Lower leg skin (tissue), 4 donors: Measurements from ENCODE around the gene SIVA1. TPM values are rescaled to one million over a fixed set of nuclear protein-coding genes. Genes with fewer than 3 reads are reported as not detected.

ENCODE experiments used
- DNase-seq, 2 donors: peaks; one replicate each; pipeline ENCODE4 v3.0.0-alpha.2; 2019; ENCODE audit warnings: low spot score in 2 of 2
- H3K4me3 ChIP-seq: fragments of 200-600 bp; sonication (generic); 2 replicates; pipeline ENCODE4 v1.5.1; 2017; ENCODE audit warnings: mild to moderate bottlenecking, low read depth; ENCODE audit not compliant: poor library complexity, severe bottlenecking
- CTCF ChIP-seq, 3 donors: fragments of 450-650 bp; IDR thresholded peaks; one replicate each; pipeline ENCODE4 v1.5.1; 2016; ENCODE audit warnings: antibody characterized with exemption in 3 of 3, mild to moderate bottlenecking in 3 of 3, moderate library complexity in 2 of 3
- POLR2A ChIP-seq, 2 donors: fragments of 450-650 bp; IDR thresholded peaks; one replicate each; pipeline ENCODE4 v1.6.1; 2016 to 2017; ENCODE audit warnings: antibody characterized with exemption in 2 of 2, mild to moderate bottlenecking in 1 of 2, moderate library complexity in 1 of 2
- WGBS, 2 donors: methylation state at CpG; one replicate each; pipeline ENCODE4 v1.1.5; 2018; 5-methylcytosine and 5-hydroxymethylcytosine counted together
- intact Hi-C: fragments of 100-400 bp; cut with DNase I; formaldehyde crosslinking; loops from one replicate; pipeline ENCODE4 v1.15.0; 2023; ENCODE audit warnings: low total_unique reads
- total RNA-seq, 4 donors: library from RNA; depleted of rRNA; stranded (reverse); fragments of >200 nt; gene quantifications; one replicate each; pipeline ENCODE4 v1.1.0, GENCODE V29; 2016

Gene SIVA1
- total RNA-seq, 4 donors from 2014 or later = 162 to 174 (median 168) TPM

- no peak overlapping the region for H3K4me3 ChIP-seq
- whole genome bisulfite sequencing, 2 donors = 74 to 97% methylated on average over 11 to 33 of the region's 36 CpGs
- no peak for DNase-seq
- TF ChIP-seq CTCF (IDR thresholded peaks at IDR 0.05) (no peak), POLR2A (IDR thresholded peaks at IDR 0.05) (no peak)
- intact Hi-C loops = no loop called here
These were observed 32.1 kb downstream of the SIVA1 start for GRCh38 chr14:104784846-104785707.

GRCh38 chr14:104785708-104786080, 32.7 kb downstream of the SIVA1 start:
- DNase-seq = no peak
- intact Hi-C loops = no loop called here
- TF ChIP-seq CTCF (IDR thresholded peaks at IDR 0.05) = no peak
- TF ChIP-seq POLR2A (IDR thresholded peaks at IDR 0.05) = no peak
- WGBS, 2 donors = 80 to 82% methylated on average over 13 of the region's 13 CpGs
- H3K4me3 ChIP-seq = no peak overlapping the region

- intact Hi-C loops = no loop called here
- DNase-seq = no peak
- TF ChIP-seq CTCF (IDR thresholded peaks at IDR 0.05) (no peak), POLR2A (IDR thresholded peaks at IDR 0.05) (no peak)
- H3K4me3 ChIP-seq = no peak overlapping the region
- WGBS, 2 donors = 25 to 49% methylated on average over 11 to 14 of the region's 14 CpGs
These were observed 33.2 kb downstream of the SIVA1 start for GRCh38 chr14:104786091-104786586.

- intact Hi-C loops = no loop called here
- TF ChIP-seq POLR2A (IDR thresholded peaks at IDR 0.05) (no peak), CTCF (IDR thresholded peaks at IDR 0.05) (no peak)
- 72% methylated on average over 20 to 30 of the region's 30 CpGs for WGBS, 2 donors
- DNase-seq = no peak
- H3K4me3 ChIP-seq = no peak overlapping the region
These were observed 34.1 kb downstream of the SIVA1 start for GRCh38 chr14:104786726-104787675.

GRCh38 chr14:104787736-104788135, 34.8 kb downstream of the SIVA1 start:
- WGBS, 2 donors = 82 to 87% methylated on average over 3 to 7 of the region's 7 CpGs
- no peak overlapping the region for H3K4me3 ChIP-seq
- no peak for DNase-seq
- TF ChIP-seq CTCF (IDR thresholded peaks at IDR 0.05) (no peak), POLR2A (IDR thresholded peaks at IDR 0.05) (no peak)
- intact Hi-C loops = no loop called here
